Embryonic facial prominence (tissue), 1 donor: ENCODE data around the gene SNU13.
A peak's percentile ranks its signal among the peaks of the same experiment; 100 is the strongest.
"Not testable (repeated sequence)": the region's sequence is repeated elsewhere in the genome, so short reads cannot be mapped to it uniquely, and the experiment has no call there.

Experiments
- DNase-seq: peaks from one replicate; pipeline ENCODE4 v3.0.0-alpha.2; 2016; ENCODE audit errors: extremely low spot score

The SNU13 gene

GRCh38 chr22:41688365-41689211 lies at the start of gene SNU13:
Gene SNU13, minus strand, starts transcription at chr22:41688867. Its CDS starts 71 bp downstream, at chr22:41688796.
- peak; percentile 96 for DNase-seq

GRCh38 chr22:41733241-41733640 lies 44.6 kb upstream of the SNU13 start:
- DNase-seq, result not testable (repeated sequence)

- DNase-seq, result no peak
Observed at GRCh38 chr22:41732096-41732772, 43.6 kb upstream of the SNU13 start.

GRCh38 chr22:41731609-41732008 lies 42.9 kb upstream of the SNU13 start:
- DNase-seq, result no peak

GRCh38 chr22:41725510-41726110 lies 36.9 kb upstream of the SNU13 start:
- DNase-seq, result no peak

- DNase-seq, result no peak
Observed at GRCh38 chr22:41722496-41722895, 33.8 kb upstream of the SNU13 start.

- no peak for DNase-seq
Observed at GRCh38 chr22:41713004-41713403, 24.3 kb upstream of the SNU13 start.

- no peak for DNase-seq
Observed at GRCh38 chr22:41709341-41709740, 20.7 kb upstream of the SNU13 start.

GRCh38 chr22:41702763-41703162 lies 14.1 kb upstream of the SNU13 start:
- no peak for DNase-seq

GRCh38 chr22:41700108-41700364 lies 11.4 kb upstream of the SNU13 start:
- DNase-seq, result no peak

GRCh38 chr22:41699264-41700107 lies 10.8 kb upstream of the SNU13 start, which contains the start of gene MEI1:
Gene MEI1, plus strand, starts transcription at chr22:41699503. Its CDS starts 36 bp downstream, at chr22:41699539.
- peak; percentile 39 for DNase-seq

GRCh38 chr22:41697126-41697775 lies 8.6 kb upstream of the SNU13 start:
- peak; percentile 68 for DNase-seq

GRCh38 chr22:41696703-41697102 lies 8.0 kb upstream of the SNU13 start:
- DNase-seq, result no peak

GRCh38 chr22:41695211-41695610 lies 6.5 kb upstream of the SNU13 start:
- DNase-seq, result no peak

GRCh38 chr22:41690476-41690875 lies 1.8 kb upstream of the SNU13 start:
- DNase-seq, result no peak

- no peak for DNase-seq
Observed at GRCh38 chr22:41687901-41688364, 734 bp downstream of the SNU13 start.

- DNase-seq, result not testable (repeated sequence)
Observed at GRCh38 chr22:41686890-41687289, 1.8 kb downstream of the SNU13 start.

- no peak for DNase-seq
Observed at GRCh38 chr22:41684194-41684593, 4.5 kb downstream of the SNU13 start.

GRCh38 chr22:41683616-41684015 lies 5.1 kb downstream of the SNU13 start:
- no peak for DNase-seq

- DNase-seq, result no peak
Observed at GRCh38 chr22:41683052-41683451, 5.6 kb downstream of the SNU13 start.
